Measurements from ENCODE around the gene ACCSL.

DNA sequence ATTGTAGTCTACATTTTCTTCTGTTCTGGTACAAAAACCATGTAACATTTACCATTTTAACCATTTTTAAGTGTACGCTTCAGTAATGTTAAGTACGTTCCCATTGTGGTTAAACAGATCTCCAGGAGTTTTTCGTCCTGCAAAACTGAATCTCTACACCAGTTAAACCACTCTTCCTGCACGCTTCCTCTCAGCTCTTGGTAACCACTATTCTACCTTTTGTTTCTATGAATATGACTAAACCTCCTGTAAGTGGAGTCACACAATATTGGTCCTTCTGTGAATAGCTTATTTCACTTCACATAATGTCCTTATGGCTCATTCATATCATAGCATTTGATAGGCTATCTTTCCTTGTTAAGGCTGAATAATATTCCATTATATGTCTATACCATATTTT, 40.6 kb downstream of the ACCSL start:
- TF ChIP-seq ESRRG (CRISPR knock-in tag; IDR thresholded peaks at IDR 0.05) (no peak), ZC3H10 (CRISPR knock-in tag; IDR thresholded peaks at IDR 0.05) (no peak), TCF4 (CRISPR knock-in tag; IDR thresholded peaks at IDR 0.05; ENCODE audit: borderline replicate concordance) (no peak), ARNTL (CRISPR knock-in tag; IDR thresholded peaks at IDR 0.05; ENCODE audit: borderline replicate concordance, low read depth) (no peak), ZNF8 (CRISPR knock-in tag; IDR thresholded peaks at IDR 0.05) (no peak), ZFP30 (CRISPR knock-in tag; IDR thresholded peaks at IDR 0.05) (no peak), SNAI2 (CRISPR knock-in tag; IDR thresholded peaks at IDR 0.05) (no peak), OSR1 (CRISPR knock-in tag; IDR thresholded peaks at IDR 0.05) (no peak), ZFP3 (CRISPR knock-in tag; IDR thresholded peaks at IDR 0.05) (no peak), BACH2 (CRISPR knock-in tag; IDR thresholded peaks at IDR 0.05; ENCODE audit: borderline replicate concordance) (no peak), ZNF70 (CRISPR knock-in tag; IDR thresholded peaks at IDR 0.05) (no peak)
- TF ChIP-seq, protein P1, sequence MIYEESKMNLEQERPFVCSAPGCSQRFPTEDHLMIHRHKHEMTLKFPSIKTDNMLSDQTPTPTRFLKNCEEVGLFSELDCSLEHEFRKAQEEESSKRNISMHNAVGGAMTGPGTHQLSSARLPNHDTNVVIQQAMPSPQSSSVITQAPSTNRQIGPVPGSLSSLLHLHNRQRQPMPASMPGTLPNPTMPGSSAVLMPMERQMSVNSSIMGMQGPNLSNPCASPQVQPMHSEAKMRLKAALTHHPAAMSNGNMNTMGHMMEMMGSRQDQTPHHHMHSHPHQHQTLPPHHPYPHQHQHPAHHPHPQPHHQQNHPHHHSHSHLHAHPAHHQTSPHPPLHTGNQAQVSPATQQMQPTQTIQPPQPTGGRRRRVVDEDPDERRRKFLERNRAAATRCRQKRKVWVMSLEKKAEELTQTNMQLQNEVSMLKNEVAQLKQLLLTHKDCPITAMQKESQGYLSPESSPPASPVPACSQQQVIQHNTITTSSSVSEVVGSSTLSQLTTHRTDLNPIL (CRISPR knock-in tag; IDR thresholded peaks at IDR 0.05; ENCODE audit: low read depth) = no peak
- TF ChIP-seq, protein P2, sequence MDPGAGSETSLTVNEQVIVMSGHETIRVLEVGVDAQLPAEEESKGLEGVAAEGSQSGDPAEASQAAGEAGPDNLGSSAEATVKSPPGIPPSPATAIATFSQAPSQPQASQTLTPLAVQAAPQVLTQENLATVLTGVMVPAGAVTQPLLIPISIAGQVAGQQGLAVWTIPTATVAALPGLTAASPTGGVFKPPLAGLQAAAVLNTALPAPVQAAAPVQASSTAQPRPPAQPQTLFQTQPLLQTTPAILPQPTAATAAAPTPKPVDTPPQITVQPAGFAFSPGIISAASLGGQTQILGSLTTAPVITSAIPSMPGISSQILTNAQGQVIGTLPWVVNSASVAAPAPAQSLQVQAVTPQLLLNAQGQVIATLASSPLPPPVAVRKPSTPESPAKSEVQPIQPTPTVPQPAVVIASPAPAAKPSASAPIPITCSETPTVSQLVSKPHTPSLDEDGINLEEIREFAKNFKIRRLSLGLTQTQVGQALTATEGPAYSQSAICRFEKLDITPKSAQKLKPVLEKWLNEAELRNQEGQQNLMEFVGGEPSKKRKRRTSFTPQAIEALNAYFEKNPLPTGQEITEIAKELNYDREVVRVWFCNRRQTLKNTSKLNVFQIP (CRISPR knock-in tag; IDR thresholded peaks at IDR 0.05; ENCODE audit: borderline replicate concordance, low read depth) = no peak
- TF ChIP-seq, protein P3, sequence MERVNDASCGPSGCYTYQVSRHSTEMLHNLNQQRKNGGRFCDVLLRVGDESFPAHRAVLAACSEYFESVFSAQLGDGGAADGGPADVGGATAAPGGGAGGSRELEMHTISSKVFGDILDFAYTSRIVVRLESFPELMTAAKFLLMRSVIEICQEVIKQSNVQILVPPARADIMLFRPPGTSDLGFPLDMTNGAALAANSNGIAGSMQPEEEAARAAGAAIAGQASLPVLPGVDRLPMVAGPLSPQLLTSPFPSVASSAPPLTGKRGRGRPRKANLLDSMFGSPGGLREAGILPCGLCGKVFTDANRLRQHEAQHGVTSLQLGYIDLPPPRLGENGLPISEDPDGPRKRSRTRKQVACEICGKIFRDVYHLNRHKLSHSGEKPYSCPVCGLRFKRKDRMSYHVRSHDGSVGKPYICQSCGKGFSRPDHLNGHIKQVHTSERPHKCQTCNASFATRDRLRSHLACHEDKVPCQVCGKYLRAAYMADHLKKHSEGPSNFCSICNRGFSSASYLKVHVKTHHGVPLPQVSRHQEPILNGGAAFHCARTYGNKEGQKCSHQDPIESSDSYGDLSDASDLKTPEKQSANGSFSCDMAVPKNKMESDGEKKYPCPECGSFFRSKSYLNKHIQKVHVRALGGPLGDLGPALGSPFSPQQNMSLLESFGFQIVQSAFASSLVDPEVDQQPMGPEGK (CRISPR knock-in tag; IDR thresholded peaks at IDR 0.05; ENCODE audit: borderline replicate concordance) = no peak
